IPS-NIHi7 (cell line): ENCODE data around the gene CARS2.
"Not testable (repeated sequence)": the region's sequence is repeated elsewhere in the genome, so short reads cannot be mapped to it uniquely, and the experiment has no call there.

Source experiments
- DNase-seq: peaks from one replicate; pipeline ENCODE4 v3.0.0; 2012; ENCODE audit warnings: mixed read lengths; ENCODE audit errors: extremely low spot score

The CARS2 gene

DNA sequence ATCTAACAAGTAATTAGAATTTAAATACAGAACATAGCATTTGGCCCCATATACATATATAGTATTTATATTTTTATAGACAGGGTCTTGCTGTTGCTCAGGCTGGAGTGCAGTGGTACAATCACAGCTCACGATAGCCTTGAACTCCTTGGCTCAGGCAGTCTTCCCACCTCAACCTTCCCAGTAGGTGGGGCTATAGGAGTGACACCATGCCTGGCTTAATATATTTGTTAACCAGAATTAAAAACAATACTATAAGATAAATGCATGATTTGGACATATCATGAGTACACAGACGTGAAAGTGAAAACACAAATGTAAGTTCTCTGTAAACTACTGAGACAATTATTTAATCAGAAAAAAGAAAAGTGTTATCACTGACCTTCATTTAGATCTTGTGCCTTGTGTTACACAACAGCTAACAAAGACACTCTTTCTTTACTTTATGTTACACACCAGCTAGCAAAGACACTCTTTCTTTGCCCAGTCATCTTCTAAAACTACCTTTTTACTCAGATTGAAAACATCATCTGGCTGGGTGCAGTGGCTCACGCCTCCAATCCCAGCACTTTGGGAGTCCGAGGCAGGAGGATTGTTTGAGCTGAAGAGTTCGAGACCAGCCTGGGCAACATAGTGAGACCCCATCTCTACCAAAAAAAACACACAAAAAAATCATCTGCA, 22.6 kb downstream of the CARS2 start:
- no peak for DNase-seq

DNA sequence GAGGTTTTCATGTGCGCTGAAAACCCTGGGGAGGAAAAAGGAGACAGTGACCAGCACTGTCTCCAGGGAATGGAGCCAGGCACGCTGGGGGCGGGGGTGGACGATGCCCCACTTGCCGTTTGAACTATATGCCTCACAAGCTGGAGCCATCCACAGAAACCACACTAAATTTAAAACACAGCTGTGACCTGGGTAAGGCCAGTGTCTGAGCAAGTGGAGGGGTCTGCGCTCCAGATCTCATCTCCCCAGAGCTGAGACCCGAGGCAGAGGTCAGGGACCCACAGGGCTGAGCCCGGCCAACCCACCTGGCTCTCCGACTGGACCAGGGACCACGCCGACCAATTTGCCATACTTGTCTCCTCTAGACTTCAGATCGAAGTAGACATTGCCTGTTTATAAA, 23.2 kb downstream of the CARS2 start:
- no peak for DNase-seq

DNA sequence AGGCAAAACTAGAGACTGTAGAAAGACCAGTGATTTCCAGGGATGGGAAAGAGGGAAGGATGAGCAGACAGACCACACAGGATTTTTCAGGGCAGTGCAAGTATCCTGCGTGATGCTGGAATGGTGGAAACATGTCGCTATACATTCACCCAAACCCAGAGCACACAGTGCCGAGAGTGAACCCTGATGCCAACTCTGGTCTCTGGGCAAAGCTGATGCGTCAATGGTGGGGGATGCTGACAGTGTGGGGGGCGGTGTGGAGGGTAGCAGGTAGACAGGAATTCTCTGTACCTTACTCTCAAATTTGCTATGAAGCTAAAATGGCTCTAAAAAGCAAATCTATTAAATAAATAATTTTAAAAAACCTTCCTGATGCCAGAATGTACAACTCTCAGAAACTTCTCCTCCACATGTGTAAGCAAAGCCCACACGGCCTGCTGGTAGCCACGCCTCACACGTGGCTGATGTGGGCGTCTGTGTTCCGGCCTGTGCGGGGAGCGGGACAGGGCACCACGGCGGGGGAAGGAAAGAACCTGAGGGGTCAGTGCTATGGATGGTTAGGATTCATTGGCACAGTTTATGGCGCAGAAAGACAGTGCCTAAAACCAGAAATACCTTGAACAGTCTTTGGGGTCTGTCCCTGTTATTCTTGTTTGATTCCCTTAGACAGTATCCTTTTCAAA, 23.9 kb downstream of the CARS2 start:
- DNase-seq = no peak

DNA sequence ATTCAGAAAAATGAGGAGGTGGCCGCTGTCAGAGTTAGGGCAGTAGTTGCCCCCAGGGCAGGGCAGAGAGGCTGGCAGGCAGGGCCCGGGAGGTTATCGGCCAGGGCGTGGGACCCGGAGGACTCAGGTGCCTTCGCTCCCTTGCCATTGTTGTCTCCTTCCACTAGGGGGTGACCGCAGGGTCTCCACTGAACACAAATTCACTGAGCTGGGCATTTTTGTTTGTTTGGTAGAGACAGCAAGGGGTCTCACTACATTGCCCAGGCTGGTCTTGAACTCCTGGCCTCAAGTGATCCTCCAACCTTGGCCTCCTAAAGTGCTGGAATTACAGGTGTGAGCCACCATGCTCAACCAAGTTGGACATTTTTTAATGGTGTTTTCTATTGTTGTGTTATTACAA, 25.1 kb downstream of the CARS2 start:
- peak; percentile 76 for DNase-seq

DNA sequence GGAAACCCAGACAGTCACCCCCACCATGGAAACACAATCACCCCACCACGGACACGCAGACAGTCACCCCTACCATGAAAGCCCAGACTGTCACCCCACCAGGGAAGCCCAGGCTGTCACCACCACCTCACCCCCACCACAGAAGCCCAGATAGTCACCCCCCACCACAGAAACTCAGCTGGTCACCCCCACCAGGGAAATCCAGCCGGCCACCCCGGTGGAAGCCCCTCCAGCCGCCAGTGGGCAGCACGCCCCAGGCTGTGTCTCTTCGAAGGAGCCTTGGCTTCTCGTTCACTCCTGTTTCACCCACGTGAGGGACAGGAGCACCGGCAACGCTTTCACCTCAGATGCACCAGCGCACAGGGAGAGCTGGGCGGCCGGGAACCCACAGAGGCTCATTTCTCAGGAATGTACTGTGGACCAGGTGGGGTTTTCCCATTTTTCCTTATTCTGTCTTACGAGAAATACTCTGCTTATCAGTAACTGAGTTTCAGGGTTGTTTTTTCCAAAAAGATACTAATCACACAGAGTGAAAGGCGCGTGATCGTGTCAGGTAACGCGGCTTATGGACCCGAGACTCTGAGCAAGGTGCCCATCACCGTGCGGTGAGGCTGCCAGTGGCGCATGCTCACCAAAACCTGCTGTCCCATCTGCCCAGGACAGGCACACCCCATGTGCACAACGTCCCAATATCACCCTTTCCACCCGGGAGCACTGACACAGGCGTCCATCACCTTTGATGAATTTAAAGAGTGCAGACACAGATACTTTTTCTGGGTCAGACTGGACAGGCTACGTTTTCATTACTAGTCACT, 28.0 kb downstream of the CARS2 start:
- no peak for DNase-seq

DNA sequence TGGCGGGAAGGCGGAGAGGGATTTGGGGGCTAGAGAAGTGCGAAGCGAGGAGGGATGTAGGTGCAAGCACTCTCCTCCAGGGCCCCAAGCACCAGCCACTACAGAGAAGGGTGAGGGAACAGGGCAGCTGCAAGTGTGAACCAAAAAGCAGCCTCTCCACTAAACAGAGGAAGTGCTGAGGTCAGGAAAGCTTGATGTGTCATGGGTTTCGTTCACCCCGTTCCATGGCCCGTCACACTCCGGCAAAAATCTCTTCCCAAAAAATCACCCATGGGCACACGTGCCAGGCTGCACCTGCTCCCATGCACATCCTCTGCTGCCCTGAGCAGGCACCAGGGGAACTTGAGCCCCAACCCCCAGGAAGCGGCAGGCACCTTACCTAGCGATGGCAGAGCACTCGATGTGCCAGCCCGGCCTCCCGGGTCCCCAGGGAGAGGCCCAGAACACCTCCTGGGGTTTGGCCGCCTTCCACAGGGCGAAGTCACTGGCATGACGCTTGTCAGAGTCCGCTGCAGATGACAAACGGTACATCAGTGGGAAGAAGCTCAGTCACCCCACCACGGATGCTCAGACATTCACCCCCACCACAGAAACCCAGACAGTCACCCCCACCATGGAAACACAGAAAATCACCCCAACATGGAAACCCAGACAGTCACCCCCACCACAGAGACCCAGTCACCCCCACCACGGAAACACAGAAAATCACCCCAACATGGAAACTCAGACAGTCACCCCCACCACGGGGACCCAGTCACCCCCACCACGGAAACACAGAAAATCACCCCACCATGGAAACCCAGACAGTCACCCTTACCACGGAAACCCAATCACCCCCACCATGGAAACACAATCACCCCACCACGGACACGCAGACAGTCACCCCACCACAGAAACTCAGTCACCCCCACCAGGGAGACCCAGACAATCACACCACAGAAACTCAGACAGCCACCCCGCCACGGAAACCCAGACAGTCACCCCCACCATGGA, 29.0 kb downstream of the CARS2 start:
- no peak for DNase-seq

DNA sequence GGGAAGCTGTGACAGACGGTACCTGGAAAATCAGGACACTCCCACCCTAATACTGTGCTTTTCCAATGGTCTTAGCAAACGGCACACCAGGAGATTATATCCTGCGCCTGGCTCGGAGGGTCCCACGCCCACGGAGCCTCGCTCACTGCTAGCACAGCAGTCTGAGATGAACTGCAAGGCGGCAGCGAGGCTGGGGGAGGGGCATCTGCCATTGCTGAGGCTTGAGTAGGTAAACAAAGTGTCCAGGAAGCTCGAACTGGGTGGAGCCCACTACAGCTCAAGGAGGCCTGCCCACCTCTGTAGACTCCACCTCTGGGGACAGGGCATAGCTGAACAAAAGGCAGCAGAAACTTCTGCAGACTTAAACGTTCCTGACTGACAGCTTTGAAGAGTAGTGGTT, 36.1 kb downstream of the CARS2 start:
- DNase-seq = not testable (repeated sequence)

DNA sequence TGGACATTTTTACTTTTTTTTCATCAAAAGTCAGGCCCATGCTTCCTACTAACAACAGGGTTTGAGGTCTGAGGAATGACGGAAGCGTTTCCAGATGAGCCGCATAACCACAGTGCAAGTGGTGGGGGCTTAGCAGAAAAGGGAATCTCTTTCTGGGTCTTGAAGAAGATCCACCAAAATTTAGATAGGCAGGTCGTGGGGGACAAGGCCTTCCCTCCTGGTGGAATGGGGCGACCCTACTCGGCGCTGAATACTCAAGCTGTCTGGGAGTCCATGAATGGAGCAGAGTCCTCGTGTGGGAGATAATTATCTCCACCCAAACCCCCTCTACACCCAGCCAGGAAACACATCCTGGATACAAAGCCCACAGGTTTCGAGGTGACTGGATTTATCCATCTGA, 36.9 kb downstream of the CARS2 start:
- no peak for DNase-seq

DNA sequence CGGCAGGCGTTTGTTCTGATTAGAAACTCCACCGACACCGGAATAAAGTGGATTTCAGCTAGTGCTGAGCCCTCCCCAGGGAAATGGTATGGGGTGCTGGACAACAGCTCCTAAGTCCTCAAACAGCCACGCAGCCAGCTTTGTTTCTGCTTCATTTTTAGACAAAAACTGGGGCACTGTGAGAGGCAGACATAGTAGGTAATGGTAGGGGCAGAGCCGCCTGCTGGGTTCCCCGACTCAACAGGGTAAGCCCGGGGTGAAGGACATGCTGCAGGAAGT, 39.7 kb downstream of the CARS2 start:
- DNase-seq = no peak

DNA sequence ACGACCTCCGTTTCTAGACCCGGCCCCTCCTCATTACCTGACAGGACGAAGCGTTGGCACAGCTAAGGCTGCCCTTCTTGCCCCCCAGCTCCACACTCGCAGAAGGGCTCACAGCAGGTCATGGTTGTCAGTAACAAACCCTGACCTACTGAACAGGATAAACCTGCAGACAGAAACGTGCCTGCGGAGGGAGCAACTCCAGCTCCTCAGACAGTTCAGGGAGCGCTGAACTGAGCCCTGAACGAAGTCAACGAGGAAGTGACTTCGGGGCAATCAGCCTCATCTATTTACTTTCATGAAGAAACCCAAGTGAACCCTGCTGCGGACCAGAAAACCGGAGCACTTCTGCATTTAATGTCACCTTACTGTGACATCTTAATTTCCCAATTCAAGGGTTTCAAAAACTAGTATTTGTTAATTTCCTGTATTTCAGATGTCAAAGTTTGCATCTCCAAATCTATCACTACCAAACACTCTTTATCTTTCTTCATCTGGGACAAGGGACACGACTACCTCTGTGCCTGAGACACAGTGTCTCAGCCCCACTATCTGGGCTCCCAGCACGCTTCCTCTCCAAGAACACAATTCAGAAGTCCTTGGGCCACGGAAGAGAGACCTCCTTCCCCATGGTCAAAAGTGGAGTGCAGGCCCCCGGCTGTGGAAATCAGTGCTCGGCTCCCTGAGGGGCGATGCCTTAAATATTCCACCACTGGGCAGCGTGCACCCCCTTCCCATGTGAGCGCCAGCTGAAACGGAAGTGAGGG, 40.2 kb downstream of the CARS2 start:
- no peak for DNase-seq

DNA sequence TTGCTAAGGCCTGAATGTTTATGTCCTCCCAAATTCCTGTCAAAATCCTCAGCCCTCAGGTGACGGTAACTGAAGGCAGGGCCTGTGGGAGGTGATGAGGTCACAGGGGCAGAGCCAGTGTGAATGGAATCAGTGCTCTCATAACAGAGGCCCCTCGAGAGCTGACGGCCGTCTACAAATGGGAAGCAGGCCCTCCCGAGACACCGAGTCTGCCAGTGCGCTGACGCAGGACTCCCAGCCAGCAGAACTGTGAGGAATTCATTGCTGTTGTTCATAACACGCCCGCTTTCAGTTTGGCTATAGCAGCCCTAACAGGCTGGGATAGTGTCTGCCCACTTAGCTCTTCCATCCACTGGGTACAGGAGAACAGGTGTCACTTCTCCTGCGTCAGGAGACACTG, 41.2 kb downstream of the CARS2 start:
- DNase-seq = no peak

DNA sequence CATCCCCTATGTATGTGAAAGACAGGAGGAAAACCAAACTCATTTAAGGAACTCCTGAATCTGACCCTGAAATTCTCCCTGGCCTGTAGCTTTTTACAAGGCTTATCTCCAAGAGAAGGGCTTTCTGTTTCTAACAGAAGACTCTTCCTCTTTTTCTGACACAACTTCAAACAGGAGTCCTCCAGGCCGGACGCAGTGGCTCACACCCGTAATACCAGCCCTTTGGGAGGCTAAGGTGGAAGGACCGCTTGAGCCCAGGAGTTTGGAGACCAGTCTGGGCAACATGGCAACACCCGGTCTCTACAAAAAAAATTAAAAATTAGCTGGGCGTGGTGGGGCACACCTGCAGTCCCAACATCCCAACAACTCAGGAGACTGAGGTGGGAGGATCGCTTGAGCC, 41.9 kb downstream of the CARS2 start:
- DNase-seq = no peak

DNA sequence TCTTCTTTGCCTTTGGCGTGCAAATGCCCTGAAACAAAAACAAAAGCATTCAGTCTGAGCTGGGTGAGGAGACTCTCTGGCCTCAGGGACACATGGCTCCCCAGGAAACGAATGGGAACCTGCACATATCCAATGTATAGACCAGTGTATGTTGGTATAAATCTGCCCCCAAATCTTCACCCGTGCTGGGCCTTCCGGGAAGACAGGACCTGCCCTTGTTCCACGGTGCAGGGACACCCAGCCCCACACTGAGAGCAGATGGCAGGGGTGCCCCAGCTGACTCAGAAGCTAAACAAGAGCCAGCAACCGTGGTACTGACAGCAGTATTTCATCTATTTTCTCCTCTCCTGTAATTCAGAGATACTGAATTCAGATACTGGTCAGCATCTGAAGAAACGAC, 42.4 kb downstream of the CARS2 start:
- no peak for DNase-seq

DNA sequence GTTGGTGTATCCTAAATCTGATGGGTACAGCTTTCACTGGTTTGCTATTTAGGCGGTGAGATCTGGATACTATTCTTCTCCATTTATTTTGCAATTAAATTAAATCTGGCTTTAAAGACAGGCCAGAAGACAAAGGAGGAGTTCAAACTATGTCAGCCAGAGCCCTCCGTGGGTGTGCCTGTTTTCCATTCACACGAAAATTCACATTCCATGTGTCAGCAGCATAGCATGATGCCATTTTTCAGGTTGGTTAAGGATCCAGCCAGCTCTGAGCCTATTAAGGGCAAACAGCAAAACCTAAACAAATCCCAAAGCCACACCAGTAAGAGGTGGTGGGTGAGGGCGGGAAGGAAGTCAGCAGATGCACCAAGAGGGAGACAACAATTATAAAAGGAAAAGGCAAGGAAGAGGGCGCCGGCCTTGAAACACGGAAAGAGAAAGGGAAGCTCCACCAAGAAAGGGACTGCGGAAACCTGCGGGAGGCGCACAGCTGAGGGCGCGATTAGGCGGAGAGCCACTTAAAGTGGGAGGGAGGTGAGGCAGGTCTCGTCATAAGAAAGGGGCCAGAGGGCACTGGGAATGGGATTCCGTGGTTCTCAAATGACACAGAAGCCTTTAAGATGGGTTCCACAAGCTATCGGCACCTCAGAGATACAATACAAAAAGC, 43.0 kb downstream of the CARS2 start:
- DNase-seq = no peak

DNA sequence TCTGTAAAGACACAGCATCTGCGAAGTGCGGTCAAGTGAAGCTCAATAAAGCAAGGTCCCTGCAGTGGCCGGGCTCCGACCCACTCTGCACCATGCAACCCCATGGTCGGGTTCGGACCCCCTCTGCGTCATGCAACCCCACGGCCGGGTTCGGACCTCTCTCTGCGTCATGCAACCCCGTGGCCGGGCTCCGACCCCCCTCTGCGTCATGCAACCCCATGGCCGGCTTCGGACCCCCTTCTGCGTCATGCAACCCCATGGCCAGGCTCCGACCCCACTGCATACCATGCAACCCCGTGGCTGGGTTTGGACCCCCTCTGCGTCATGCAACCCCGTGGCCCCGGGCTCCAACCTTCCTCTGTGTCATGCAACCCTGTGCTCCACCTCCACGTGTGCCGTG, 43.8 kb downstream of the CARS2 start:
- no peak for DNase-seq

DNA sequence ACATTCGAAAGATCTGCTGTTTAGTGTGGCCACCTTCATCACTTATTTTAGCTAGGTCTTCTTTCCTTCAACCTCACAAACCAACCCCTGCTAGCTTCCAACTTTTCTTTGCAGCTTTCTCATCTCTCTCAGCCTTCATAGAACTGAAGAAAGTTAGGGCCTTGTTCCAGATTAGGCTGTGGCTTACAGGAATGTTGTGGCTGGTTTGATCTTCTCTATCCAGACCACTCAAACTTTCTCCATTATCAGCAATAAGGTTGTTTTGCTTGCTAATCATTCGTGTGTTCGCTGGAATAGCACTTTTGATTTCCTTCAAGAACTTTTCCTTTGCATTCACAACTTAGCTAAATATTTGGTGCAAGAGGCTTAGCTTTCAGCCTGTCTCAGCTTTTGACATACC, 44.7 kb downstream of the CARS2 start:
- no peak for DNase-seq

DNA sequence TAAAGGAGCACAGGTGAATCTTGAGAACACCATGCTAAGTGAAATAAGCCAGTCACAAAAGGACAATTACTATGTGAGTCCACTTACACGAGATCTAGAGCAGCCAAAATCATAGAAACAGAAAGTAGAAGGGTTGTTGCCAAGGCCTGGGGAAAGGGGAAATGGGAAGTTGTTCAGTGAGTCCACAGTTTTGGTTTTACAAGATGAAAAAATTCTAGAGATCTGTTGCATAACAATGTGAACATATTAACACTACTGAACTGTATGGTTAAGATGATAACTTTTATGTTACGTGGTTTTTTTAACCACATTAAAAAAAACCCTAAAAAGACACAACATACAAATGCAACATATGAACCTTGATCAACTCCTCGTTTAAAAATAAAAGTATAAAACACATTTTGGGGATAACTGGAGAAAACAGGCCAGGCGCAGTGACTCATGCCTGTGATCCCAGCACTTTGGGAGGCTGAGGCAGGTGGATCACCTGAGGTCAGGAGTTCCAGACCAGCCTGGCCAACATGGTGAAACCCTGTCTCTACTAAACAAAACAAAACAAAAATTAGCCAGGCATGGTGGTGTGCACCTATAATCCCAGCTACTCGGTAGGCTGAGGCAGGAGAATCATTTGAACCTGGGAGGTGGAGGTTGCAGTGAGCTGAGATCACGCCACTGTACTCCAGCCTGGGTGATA, 47.6 kb downstream of the CARS2 start:
- not testable (repeated sequence) for DNase-seq

DNA sequence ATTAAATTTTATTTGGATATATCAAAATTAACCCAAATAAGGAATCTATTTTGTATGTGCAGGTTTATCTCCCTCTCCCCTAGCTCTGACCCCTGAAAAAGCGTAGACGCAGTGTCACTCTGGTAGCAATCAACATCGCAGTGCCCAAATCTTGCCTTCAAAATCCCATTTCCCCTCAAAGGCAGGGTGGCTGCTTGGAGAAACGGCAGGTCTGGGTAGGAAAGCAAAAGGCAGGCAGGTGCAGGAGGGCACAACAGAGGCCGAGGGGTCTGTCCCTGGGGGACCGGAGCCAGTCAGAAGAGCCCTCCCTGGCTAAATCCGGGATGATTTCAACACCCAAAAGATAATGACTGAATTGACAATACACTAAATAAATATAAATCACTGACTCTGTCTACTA, 48.7 kb downstream of the CARS2 start:
- no peak for DNase-seq

DNA sequence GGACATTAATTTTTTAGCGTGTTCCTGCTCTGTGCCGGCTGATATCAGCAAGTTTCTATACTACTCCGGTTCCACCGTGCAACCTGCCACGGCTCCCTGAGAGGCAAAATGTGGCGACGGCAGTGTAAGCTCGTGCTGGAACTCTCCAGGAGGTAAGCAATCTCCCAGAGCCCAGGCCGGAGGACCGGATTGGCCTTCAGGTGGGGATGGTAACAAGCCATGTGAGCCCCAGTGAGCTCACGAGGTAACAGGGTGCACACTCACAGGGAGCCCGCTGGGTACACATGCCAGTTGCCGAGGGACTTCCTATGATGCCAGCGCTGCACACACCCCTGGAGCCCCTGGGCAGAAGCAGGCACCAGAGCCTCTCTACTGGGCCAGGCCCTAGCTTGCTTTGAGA, 52.1 kb downstream of the CARS2 start:
- DNase-seq = no peak

DNA sequence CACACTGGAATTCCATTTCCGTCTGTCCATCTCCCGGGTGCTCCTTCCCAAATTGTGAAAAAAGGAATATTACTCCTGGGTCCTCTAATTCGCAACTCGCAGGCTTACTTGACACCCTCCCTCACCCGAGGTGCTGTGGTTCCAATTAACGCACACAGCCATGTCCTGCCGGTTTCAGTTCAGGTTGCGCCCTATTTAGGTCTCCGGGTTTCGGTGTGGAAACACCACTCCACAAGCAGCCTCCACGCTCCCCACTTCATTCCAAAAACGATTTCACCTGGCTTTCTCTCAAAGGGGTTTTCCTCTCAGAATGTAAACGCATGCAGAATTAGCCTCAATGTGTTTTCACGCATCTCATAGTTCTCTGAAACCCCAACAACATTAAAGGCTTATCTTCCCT, 52.6 kb downstream of the CARS2 start:
- no peak for DNase-seq
